GM12878 (cell line): ENCODE results near the gene MDGA2. TPM values are rescaled to one million over a fixed set of nuclear protein-coding genes. Genes with fewer than 3 reads are reported as not detected.

ENCODE experiments used
- ATAC-seq: fragments of 200-7000 bp; cut with Tn5 transposase; 3 replicates; pipeline ENCODE4 v1.9.1; 2020; ENCODE audit warnings: mild to moderate bottlenecking, moderate library complexity
- BruUV-seq: library from RNA; stranded (reverse); fragments of 400-500 nt; replicated peaks from 2 replicates; lab custom pipeline; 2021; lab: Mats Ljungman, UMichigan
- CTCF ChIA-PET: fragments of 300-600 bp; sonication (Branson Sonifier 250); formaldehyde crosslinking; extraction: SDS; loops from one replicate; lab custom pipeline; 2021; ENCODE audit warnings: inconsistent platforms; lab: Yijun Ruan, JAX
- POLR2A ChIA-PET: fragments of 350-600 bp; formaldehyde crosslinking; extraction: SDS; loops from one replicate; lab custom pipeline; 2021; ENCODE audit warnings: inconsistent platforms; lab: Charles Lee
- RAD21 ChIA-PET: fragments of 300-600 bp; sonication (Branson Sonifier 250); formaldehyde crosslinking; loops from one replicate; lab custom pipeline; 2023; ENCODE audit warnings: antibody characterized with exemption; ENCODE audit not compliant: unreplicated experiment; lab: Charles Lee
- SMC1A ChIA-PET: fragments of 300-600 bp; sonication (Branson Sonifier 250); formaldehyde crosslinking; loops from one replicate; lab custom pipeline; 2023; ENCODE audit not compliant: unreplicated experiment, uncharacterized antibody; lab: Charles Lee
- DNase-seq: peaks from one replicate; pipeline ENCODE4 v3.0.0-alpha.2; 2011; ENCODE audit warnings: low read depth, low spot score
- FAIRE-seq: peaks from 3 replicates; lab custom pipeline; 2011; peaks lifted over from hg19 to GRCh38; lab: Jason Lieb, UNC
- H2AFZ ChIP-seq: 2 replicates; pipeline ENCODE4 v1.6.0; 2011; ENCODE audit warnings: low read depth, low read length, control low read depth; ENCODE audit not compliant: control insufficient read depth
- H3K27ac ChIP-seq: 2 replicates; pipeline ENCODE4 v1.5.1; 2011; ENCODE audit warnings: control low read depth; ENCODE audit not compliant: control insufficient read depth, insufficient read depth
- H3K27me3 ChIP-seq, 2 experiments: replicated peaks in 1 of 2; 2 replicates each; pipeline versions ENCODE4 v1.6.0 to v1.6.1; 2011; ENCODE audit warnings: low read length in 1 of 2; ENCODE audit not compliant: control insufficient read depth in 2 of 2, insufficient read depth in 2 of 2
- H3K36me3 ChIP-seq, 2 experiments: 2 replicates each; pipeline ENCODE4 v1.5.1; 2011; ENCODE audit warnings: low read length in 1 of 2; ENCODE audit not compliant: control insufficient read depth in 2 of 2, insufficient read depth in 2 of 2
- H3K4me1 ChIP-seq: 2 replicates; pipeline ENCODE4 v1.6.1; 2011; ENCODE audit warnings: mild to moderate bottlenecking, low read length, moderate library complexity, mixed read lengths; ENCODE audit not compliant: control insufficient read depth, insufficient read depth
- H3K4me2 ChIP-seq: 2 replicates; pipeline ENCODE4 v1.6.0; 2011; ENCODE audit warnings: control low read depth; ENCODE audit not compliant: control insufficient read depth, insufficient read depth
- H3K4me3 ChIP-seq: fragments of 200-600 bp; sonication (generic); 2 replicates; pipeline ENCODE4 v1.5.1; 2016
- H3K79me2 ChIP-seq: 2 replicates; pipeline ENCODE4 v1.6.0; 2011; ENCODE audit warnings: low read length; ENCODE audit not compliant: control insufficient read depth, insufficient read depth
- H3K9ac ChIP-seq: 2 replicates; pipeline ENCODE4 v1.8.0; 2011; ENCODE audit warnings: low read length, control low read depth, mixed read lengths; ENCODE audit not compliant: control insufficient read depth, insufficient read depth
- H3K9me3 ChIP-seq: replicated peaks from 3 replicates; pipeline ENCODE4 v1.5.1; 2011; ENCODE audit warnings: mild to moderate bottlenecking, low read length; ENCODE audit not compliant: control insufficient read depth, insufficient read depth
- H4K20me1 ChIP-seq: 2 replicates; pipeline ENCODE4 v1.6.0; 2011; ENCODE audit not compliant: control insufficient read depth, insufficient read depth
- BACH1 ChIP-seq: fragments of 450-650 bp; IDR thresholded peaks from 2 replicates; pipeline ENCODE4 v1.6.1; 2017; ENCODE audit warnings: mild to moderate bottlenecking, borderline replicate concordance
- CBX3 ChIP-seq: fragments of 200-600 bp; sonication (generic); IDR thresholded peaks from 2 replicates; pipeline ENCODE4 v1.6.1; 2016; ENCODE audit warnings: low read depth, borderline replicate concordance
- IRF3 ChIP-seq: fragments of 450-650 bp; IDR thresholded peaks from 2 replicates; pipeline ENCODE4 v1.6.1; 2014; ENCODE audit warnings: mild to moderate bottlenecking
- NR2C2 ChIP-seq: IDR thresholded peaks from 2 replicates; pipeline ENCODE4 v1.6.1; 2011; ENCODE audit warnings: borderline replicate concordance, low read depth; ENCODE audit not compliant: control insufficient read depth, insufficient read length
- POLR2AphosphoS2 ChIP-seq: IDR thresholded peaks from 2 replicates; pipeline ENCODE4 v1.6.1; 2011; ENCODE audit warnings: low read depth, mild to moderate bottlenecking, low read length, improper control_type of control experiment, moderate library complexity
- SREBF1 ChIP-seq: IDR thresholded peaks from 2 replicates; pipeline ENCODE4 v1.6.1; 2012; ENCODE audit warnings: mild to moderate bottlenecking, low read length
- SUZ12 ChIP-seq: fragments of 200-600 bp; sonication (generic); IDR thresholded peaks from one replicate; pipeline ENCODE4 v1.6.1; 2018; ENCODE audit warnings: antibody characterized with exemption, mild to moderate bottlenecking; ENCODE audit not compliant: unreplicated experiment
- WRNIP1 ChIP-seq: IDR thresholded peaks from 2 replicates; pipeline ENCODE4 v1.6.1; 2011; ENCODE audit warnings: low read depth, low read length, improper control_type of control experiment, borderline replicate concordance
- ZBTB4 ChIP-seq: fragments of 450-650 bp; formaldehyde crosslinking; IDR thresholded peaks from 2 replicates; pipeline ENCODE4 v1.4.0; 2022; ENCODE audit warnings: mild to moderate bottlenecking, moderate library complexity
- WGBS: methylation state at CpG from one replicate; pipeline ENCODE4 v1.1.6; 2016; ENCODE audit warnings: low lambda C conversion rate; ENCODE audit not compliant: insufficient replicate concordance, insufficient coverage; ENCODE audit errors: missing lambda C conversion rate; 5-methylcytosine and 5-hydroxymethylcytosine counted together
- in situ Hi-C: fragments of 300-500 bp; cut with MboI; formaldehyde crosslinking; loops from 9 replicates; pipeline ENCODE4 v1.14.3; 2018; ENCODE audit warnings: mixed read lengths
- intact Hi-C: fragments of 100-400 bp; cut with micrococcal nuclease; formaldehyde crosslinking; loops from one replicate; pipeline ENCODE4 v1.14.2; 2022; ENCODE audit not compliant: unreplicated experiment
- polyA plus RNA-seq, 11 experiments: library from polyadenylated mRNA; depleted of rRNA in 4 of 11; unstranded in 6 of 11; stranded (reverse) in 5 of 11; fragments of >200 nt; fragmentation: Nextera tagmentation in 4 of 11; fragmentation: Illumina TruSeq in 1 of 11; extraction: Ambion mirVana in 4 of 11; extraction: Trizol in 1 of 11; gene quantifications; 1 replicate in 1 of 11; 2 replicates in 10 of 11; pipeline versions ENCODE4 v1.2.1 to v1.2.3, GENCODE V29; 2011 to 2016; ENCODE audit warnings: inconsistent platforms in 2 of 11, missing spikeins in 2 of 11, low read depth in 1 of 11
- total RNA-seq, 4 experiments: library from RNA; depleted of rRNA in 3 of 4; stranded (reverse); fragments of >200 nt in 3 of 4; fragmentation: Illumina TruSeq in 1 of 4; extraction: Trizol in 1 of 4; gene quantifications; 2 replicates each; pipeline versions ENCODE4 v1.2.1 to v1.2.3, GENCODE V29; 2013 to 2021
- TF ChIP-seq, protein P1 (sequence below): IDR thresholded peaks from 2 replicates; pipeline ENCODE4 v1.6.1; 2011; ENCODE audit warnings: borderline replicate concordance, low read depth, mild to moderate bottlenecking, moderate library complexity, mixed read lengths, low read length; ENCODE audit not compliant: insufficient read depth; ENCODE audit errors: extremely low read length

MDGA2 gene
- total and polyA plus RNA-seq, 10 of the 15 experiments (the other 5 are each of a cell fraction or from before 2014, with no cell fraction given), result not detected

DNA sequence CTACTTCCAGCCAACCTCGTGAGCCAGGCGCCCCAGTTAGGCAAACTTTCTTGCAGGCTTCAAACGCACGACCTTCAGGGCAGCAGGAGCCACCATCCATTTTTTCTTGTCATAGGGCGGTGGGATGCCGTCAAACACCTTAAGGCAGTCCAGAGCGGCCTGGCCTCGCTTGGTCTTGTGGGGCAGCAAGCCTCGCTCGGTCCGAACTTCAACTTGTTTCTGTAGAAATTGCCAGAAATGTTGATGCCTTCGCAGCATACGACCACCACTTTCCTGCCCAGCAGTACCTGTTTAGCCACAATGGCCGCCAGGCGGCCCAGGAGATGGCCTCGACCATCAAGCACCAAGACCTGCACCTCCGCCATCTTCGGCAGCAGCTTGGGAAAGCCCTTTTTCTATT, 474.7 kb downstream of the MDGA2 start:
- H2AFZ ChIP-seq, result no peak overlapping the region
- intact Hi-C loops (no loop called here), in situ Hi-C loops (no loop called here)
- WGBS, result 28% methylated on average over 13 of the region's 18 CpGs
- no peaks in the 10 kb centered on the region for H4K20me1 ChIP-seq
- FAIRE-seq (no peak), DNase-seq (no peak), ATAC-seq (no peak)
- H3K27me3 ChIP-seq, result no peaks in the 10 kb centered on the region
- no peak overlapping the region for H3K4me2 ChIP-seq
- TF ChIP-seq SUZ12 (no peak), BACH1 (no peak), POLR2AphosphoS2 (no peak), CBX3 (no peak), WRNIP1 (no peak), NR2C2 (no peak), IRF3 (no peak), SREBF1 (no peak), ZBTB4 (CRISPR knock-in tag) (no peak)
- TF ChIP-seq, protein P1, sequence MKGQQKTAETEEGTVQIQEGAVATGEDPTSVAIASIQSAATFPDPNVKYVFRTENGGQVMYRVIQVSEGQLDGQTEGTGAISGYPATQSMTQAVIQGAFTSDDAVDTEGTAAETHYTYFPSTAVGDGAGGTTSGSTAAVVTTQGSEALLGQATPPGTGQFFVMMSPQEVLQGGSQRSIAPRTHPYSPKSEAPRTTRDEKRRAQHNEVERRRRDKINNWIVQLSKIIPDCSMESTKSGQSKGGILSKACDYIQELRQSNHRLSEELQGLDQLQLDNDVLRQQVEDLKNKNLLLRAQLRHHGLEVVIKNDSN, result no peak
- H3K79me2 ChIP-seq, result no peaks in the 10 kb centered on the region
- H3K36me3 ChIP-seq, result no peaks in the 10 kb centered on the region
- H3K4me1 ChIP-seq, result no peaks in the 10 kb centered on the region
- H3K9me3 ChIP-seq, result no peaks in the 10 kb centered on the region
- ChIA-PET CTCF (no interaction called here), POLR2A (no interaction called here), SMC1A (interaction anchor here (0.7 kb wide), 1 partner anchor 1357 kb away, joined by 3 read pairs; no protein-coding TSS in a partner anchor), RAD21 (no interaction called here)
- H3K4me3 ChIP-seq, result no peak overlapping the region
- H3K9ac ChIP-seq, result no peak overlapping the region
- no peak overlapping the region for H3K27ac ChIP-seq
- BruUV-seq, result no TSS peak
